HCT116 (cell line): Measurements from ENCODE around the gene ZMYND19. TPM values are rescaled to one million over a fixed set of nuclear protein-coding genes. Genes with fewer than 3 reads are reported as not detected.

ENCODE experiments used
- ATAC-seq: fragments of 200-7000 bp; cut with Tn5 transposase; 2 replicates; pipeline ENCODE4 v1.9.1; 2020; ENCODE audit warnings: mild to moderate bottlenecking, moderate library complexity
- BruUV-seq: library from RNA; stranded (reverse); fragments of 400-500 nt; replicated peaks from 2 replicates; lab custom pipeline; 2021; lab: Mats Ljungman, UMichigan
- CTCF ChIA-PET: fragments of 300-600 bp; sonication (Branson Sonifier 250); formaldehyde crosslinking; loops from one replicate; lab custom pipeline; 2021; ENCODE audit warnings: antibody characterized with exemption; lab: Charles Lee
- POLR2A ChIA-PET: fragments of 300-600, 350-600 bp; sonication (Branson Sonifier 250); formaldehyde crosslinking; loops from one replicate; lab custom pipeline; 2021; ENCODE audit warnings: antibody characterized with exemption; lab: Charles Lee
- RAD21 ChIA-PET, 2 experiments: fragments of 300-600 bp; sonication (Branson Sonifier 250); formaldehyde crosslinking; loops; one replicate each; lab custom pipeline; 2023; ENCODE audit warnings: low total read pairs in 2 of 2; ENCODE audit not compliant: uncharacterized antibody in 2 of 2, unreplicated experiment in 2 of 2, low non-redundant PET in 1 of 2; lab: Charles Lee
- DNase-seq: peaks from one replicate; pipeline ENCODE4 v3.0.0-alpha.2; 2010; ENCODE audit warnings: low read depth, low spot score
- H2AFZ ChIP-seq: fragments of 200-600 bp; shearing (Covaris generic), sonication (generic); 2 replicates; pipeline ENCODE4 v1.6.1; 2017; ENCODE audit warnings: low read depth, mixed run types, mixed read lengths, antibody characterized with exemption, low read length; ENCODE audit not compliant: poor library complexity, severe bottlenecking
- H3K27ac ChIP-seq: 2 replicates; pipeline ENCODE4 v1.5.1; 2012; ENCODE audit warnings: low read depth, low read length
- H3K27me3 ChIP-seq: fragments of 200-600 bp; sonication (generic); 2 replicates; pipeline ENCODE4 v1.6.1; 2016; ENCODE audit warnings: mixed run types, low read length, mixed read lengths; ENCODE audit not compliant: insufficient read depth
- H3K36me3 ChIP-seq, 2 experiments: fragments of 200-500 bp in 1 of 2; fragments of 200-600 bp in 1 of 2; sonication (Bioruptor generic) in 1 of 2; sonication (generic) in 1 of 2; 2 replicates each; pipeline versions ENCODE4 v1.5.1 to v1.6.1; 2014 to 2016; ENCODE audit warnings: low read length in 2 of 2, inconsistent platforms in 1 of 2, mixed read lengths in 1 of 2, mixed run types in 1 of 2; ENCODE audit not compliant: insufficient read depth in 2 of 2, control insufficient read depth in 1 of 2
- H3K4me1 ChIP-seq, 2 experiments: fragments of 200-600 bp in 1 of 2; sonication (generic) in 1 of 2; 2 replicates each; pipeline versions ENCODE4 v1.5.1 to v1.6.1; 2012 to 2017; ENCODE audit warnings: low read length in 2 of 2, inconsistent platforms in 1 of 2, mild to moderate bottlenecking in 1 of 2, mixed read lengths in 1 of 2, mixed run types in 1 of 2, moderate library complexity in 1 of 2; ENCODE audit not compliant: insufficient read depth in 2 of 2, control insufficient read depth in 1 of 2
- H3K4me2 ChIP-seq: fragments of 200-600 bp; sonication (generic); 2 replicates; pipeline ENCODE4 v1.6.1; 2017; ENCODE audit warnings: mixed run types, low read length, mixed read lengths
- H3K4me3 ChIP-seq, 2 experiments: fragments of 200-600 bp in 1 of 2; sonication (generic) in 1 of 2; replicated peaks in 1 of 2; 2 replicates each; pipeline ENCODE4 v1.5.1; 2011 to 2016; ENCODE audit warnings: low read length in 2 of 2, control low read depth in 1 of 2, low read depth in 1 of 2, mild to moderate bottlenecking in 1 of 2, mixed read lengths in 1 of 2, mixed run types in 1 of 2
- H3K79me2 ChIP-seq: fragments of 200-600 bp; sonication (generic); 2 replicates; pipeline ENCODE4 v1.6.1; 2017; ENCODE audit warnings: mild to moderate bottlenecking, mixed run types, low read length, moderate library complexity, mixed read lengths; ENCODE audit not compliant: insufficient read depth
- H3K9ac ChIP-seq: fragments of 200-600 bp; sonication (generic); 2 replicates; pipeline ENCODE4 v1.6.1; 2016; ENCODE audit warnings: low read length, mixed read lengths
- H3K9me2 ChIP-seq: fragments of 200-600 bp; sonication (generic), shearing (Covaris generic); 2 replicates; pipeline ENCODE4 v1.6.1; 2017; ENCODE audit warnings: mixed run types, mild to moderate bottlenecking, moderate library complexity; ENCODE audit not compliant: insufficient read depth
- H3K9me3 ChIP-seq, 2 experiments: fragments of 200-500 bp in 1 of 2; fragments of 200-600 bp in 1 of 2; sonication (Bioruptor generic) in 1 of 2; sonication (generic) in 1 of 2; 2 replicates each; pipeline ENCODE4 v1.6.1; 2014 to 2017; ENCODE audit warnings: low read length in 2 of 2, mixed read lengths in 2 of 2, inconsistent platforms in 1 of 2, low read depth in 1 of 2, mild to moderate bottlenecking in 1 of 2, mixed run types in 1 of 2, moderate library complexity in 1 of 2; ENCODE audit not compliant: control insufficient read depth in 1 of 2, insufficient read depth in 1 of 2
- H4K20me1 ChIP-seq: fragments of 200-600 bp; sonication (generic), shearing (Covaris generic); 2 replicates; pipeline ENCODE4 v1.6.1; 2017; ENCODE audit warnings: mixed run types, mild to moderate bottlenecking, moderate library complexity; ENCODE audit not compliant: insufficient read depth
- CBX3 ChIP-seq: IDR thresholded peaks from 2 replicates; pipeline ENCODE4 v1.6.1; 2012; ENCODE audit warnings: low read depth
- CEBPB ChIP-seq: IDR thresholded peaks from 2 replicates; pipeline ENCODE4 v1.6.1; 2012; ENCODE audit warnings: low read depth
- ELF1 ChIP-seq: IDR thresholded peaks from 2 replicates; pipeline ENCODE4 v1.6.1; 2012; ENCODE audit warnings: low read depth, borderline replicate concordance
- EZH2phosphoT487 ChIP-seq: fragments of 200-600 bp; IDR thresholded peaks from 2 replicates; pipeline ENCODE4 v1.6.1; 2018; ENCODE audit warnings: antibody characterized with exemption, borderline replicate concordance
- POLR2AphosphoS5 ChIP-seq: IDR thresholded peaks from 2 replicates; pipeline ENCODE4 v1.6.1; 2011; ENCODE audit warnings: mild to moderate bottlenecking, low read depth, low read length, moderate library complexity
- REST ChIP-seq: IDR thresholded peaks from 2 replicates; pipeline ENCODE4 v1.6.1; 2012; ENCODE audit warnings: low read depth
- TCF7L2 ChIP-seq: IDR thresholded peaks from 2 replicates; pipeline ENCODE4 v1.7.0; 2011; ENCODE audit warnings: borderline replicate concordance, inconsistent platforms; ENCODE audit not compliant: insufficient read depth, insufficient read length; ENCODE audit errors: extremely low read depth
- YY1 ChIP-seq: IDR thresholded peaks from 2 replicates; pipeline ENCODE4 v1.6.1; 2011; ENCODE audit warnings: low read length, low read depth, moderate library complexity, mild to moderate bottlenecking; ENCODE audit not compliant: insufficient replicate concordance; ENCODE audit errors: extremely low read depth
- ZFX ChIP-seq: fragments of 450-650 bp; IDR thresholded peaks from 2 replicates; pipeline ENCODE4 v1.6.1; 2017
- intact Hi-C: fragments of 100-400 bp; cut with micrococcal nuclease; formaldehyde crosslinking; loops from 2 replicates; pipeline ENCODE4 v1.10.0; 2022
- total RNA-seq: library from RNA; stranded (reverse); gene quantifications from one replicate; pipeline ENCODE4 v1.2.1, GENCODE V29; 2021; ENCODE audit not compliant: unreplicated experiment

Gene ZMYND19
- total RNA-seq, 1 experiment from 2014 or later: 57.4 TPM

- H3K36me3 ChIP-seq: peaks cover 3 to 15% of the 10 kb centered on the region in 2 experiments; a peak in 3 of 4 replicates
- no peak overlapping the region for H2AFZ ChIP-seq
- no peak overlapping the region for H3K4me3 ChIP-seq
- CTCF ChIA-PET: no interaction called here
- no peaks in the 10 kb centered on the region for H3K27me3 ChIP-seq
- no peaks in the 10 kb centered on the region for H4K20me1 ChIP-seq
- no TSS peak for BruUV-seq
- TF ChIP-seq YY1 (no peak), CBX3 (no peak), ELF1 (no peak), TCF7L2 (no peak)
- TF ChIP-seq, all 23 proteins: peak for 0
- DNase-seq (no peak), ATAC-seq (no peak)
- H3K4me2 ChIP-seq: no peak overlapping the region
- H3K79me2 ChIP-seq: peaks cover 21% of the 10 kb centered on the region
- no peaks in the 10 kb centered on the region for H3K9me2 ChIP-seq
- H3K9me3 ChIP-seq: no peaks in the 10 kb centered on the region
- H3K4me1 ChIP-seq: peaks cover 11 to 24% of the 10 kb centered on the region in 2 experiments; a peak in 2 of 4 replicates
- H3K27ac ChIP-seq: no peak overlapping the region
- ChIA-PET RAD21 (no interaction called here), POLR2A (no interaction called here)
- no peak overlapping the region for H3K9ac ChIP-seq
- intact Hi-C loops: no loop called here
Observed at GRCh38 chr9:137592767-137593166, 2.5 kb upstream of the ZMYND19 start.

GRCh38 chr9:137590123-137590468 is 216 bp downstream of the ZMYND19 start:
- POLR2A ChIA-PET: interaction anchor here (1.0 to 1.5 kb wide), 3 partner anchors 13 to 503 kb away, joined by 3 to 6 read pairs (median 4); partner anchors contain the start of genes ARRDC1 and MAN1B1
- peak; percentile 88 for TF ChIP-seq ZFX
- TF ChIP-seq CEBPB: no peak
- no peak for TF ChIP-seq REST
- no peak for TF ChIP-seq POLR2AphosphoS5
- TF ChIP-seq EZH2phosphoT487: no peak
- CTCF ChIA-PET: interaction anchor here (0.8 to 2.0 kb wide), 3 partner anchors 10 to 83 kb away, joined by 3 to 11 read pairs (median 4); partner anchors contain the start of genes ARRDC1 and DPH7
- no peak overlapping the region for H3K4me2 ChIP-seq
- no peaks in the 10 kb centered on the region for H3K27me3 ChIP-seq
- peak overlapping the region; percentile 75; the same call in 1 of the 2 replicates for H3K27ac ChIP-seq
- no peaks in the 10 kb centered on the region for H3K9me3 ChIP-seq
- no peaks in the 10 kb centered on the region for H3K9me2 ChIP-seq
- DNase-seq (no peak), ATAC-seq (peak; percentile 28)
- RAD21 ChIA-PET: no interaction called here
- BruUV-seq: no TSS peak
- H4K20me1 ChIP-seq: no peaks in the 10 kb centered on the region
- H3K4me3 ChIP-seq: peak overlapping the region; percentile 80 to 91; a peak in 3 of 4 replicates
- H3K36me3 ChIP-seq: peaks cover 27 to 36% of the 10 kb centered on the region in 2 experiments; a peak in 3 of 4 replicates
- peaks cover 47% of the 10 kb centered on the region for H3K79me2 ChIP-seq
- H3K4me1 ChIP-seq: peaks cover 11 to 20% of the 10 kb centered on the region in 2 experiments; a peak in 2 of 4 replicates
- intact Hi-C loops: no loop called here
- H3K9ac ChIP-seq: peak overlapping the region; percentile 94
- H2AFZ ChIP-seq: no peak overlapping the region
